COLO829 (cell line): ENCODE measurements around the gene ACO2.
A peak's percentile ranks its signal among the peaks of the same experiment; 100 is the strongest.

Experiments used
- DNase-seq: peaks from one replicate; pipeline ENCODE4 v3.0.0; 2012; ENCODE audit warnings: low spot score

The ACO2 gene

GRCh38 chr22:41491374-41492100 is 22.6 kb downstream of the ACO2 start:
- DNase-seq = no peak

- DNase-seq = no peak
Observed at GRCh38 chr22:41498303-41498835, 29.5 kb downstream of the ACO2 start.

- no peak for DNase-seq
Observed at GRCh38 chr22:41499624-41500280, 30.8 kb downstream of the ACO2 start.

- DNase-seq = no peak
Observed at GRCh38 chr22:41500303-41500702, 31.4 kb downstream of the ACO2 start.

GRCh38 chr22:41501209-41501608 is 32.3 kb downstream of the ACO2 start:
- no peak for DNase-seq

GRCh38 chr22:41504397-41504796 is 35.5 kb downstream of the ACO2 start:
- DNase-seq = no peak

- DNase-seq = no peak
Observed at GRCh38 chr22:41504816-41505215, 35.9 kb downstream of the ACO2 start.

- no peak for DNase-seq
Observed at GRCh38 chr22:41505511-41506220, 36.7 kb downstream of the ACO2 start.

GRCh38 chr22:41507330-41508063 is 38.6 kb downstream of the ACO2 start:
- DNase-seq = no peak

- no peak for DNase-seq
Observed at GRCh38 chr22:41508770-41509170, 39.9 kb downstream of the ACO2 start.

- DNase-seq = no peak
Observed at GRCh38 chr22:41511521-41511968, 42.6 kb downstream of the ACO2 start.

- DNase-seq = no peak
Observed at GRCh38 chr22:41512421-41513194, 43.7 kb downstream of the ACO2 start.

GRCh38 chr22:41513391-41513790 is 44.5 kb downstream of the ACO2 start:
- DNase-seq = no peak

- no peak for DNase-seq
Observed at GRCh38 chr22:41516462-41516861, 47.5 kb downstream of the ACO2 start.

- DNase-seq = peak; percentile 81
Observed at GRCh38 chr22:41517172-41518047, 48.5 kb downstream of the ACO2 start.

GRCh38 chr22:41518048-41518347 is 49.1 kb downstream of the ACO2 start:
- DNase-seq = no peak

GRCh38 chr22:41521126-41521525 is 52.2 kb downstream of the ACO2 start:
- no peak for DNase-seq

- DNase-seq = no peak
Observed at GRCh38 chr22:41522813-41523212, 53.9 kb downstream of the ACO2 start.

- peak; percentile 48 for DNase-seq
Observed at GRCh38 chr22:41523464-41524221, 54.7 kb downstream of the ACO2 start.

- no peak for DNase-seq
Observed at GRCh38 chr22:41524251-41524661, 55.3 kb downstream of the ACO2 start.
